Tibial nerve (tissue), 3 donors: ENCODE results near the gene SERPINA3.

Source experiments
- POLR2A ChIP-seq, 2 donors: fragments of 450-650 bp; IDR thresholded peaks; one replicate each; pipeline ENCODE4 v1.6.1; 2017; ENCODE audit warnings: antibody characterized with exemption in 2 of 2, mild to moderate bottlenecking in 2 of 2, moderate library complexity in 2 of 2
- TF ChIP-seq, protein P1 (sequence below), 5 experiments: fragments of 200-600 bp in 3 of 5; fragments of 450-650 bp in 2 of 5; sonication (generic) in 3 of 5; IDR thresholded peaks; one replicate each; pipeline ENCODE4 v1.5.1; 2016 to 2019; ENCODE audit warnings: antibody characterized with exemption in 5 of 5, mild to moderate bottlenecking in 3 of 5, moderate library complexity in 2 of 5

DNA sequence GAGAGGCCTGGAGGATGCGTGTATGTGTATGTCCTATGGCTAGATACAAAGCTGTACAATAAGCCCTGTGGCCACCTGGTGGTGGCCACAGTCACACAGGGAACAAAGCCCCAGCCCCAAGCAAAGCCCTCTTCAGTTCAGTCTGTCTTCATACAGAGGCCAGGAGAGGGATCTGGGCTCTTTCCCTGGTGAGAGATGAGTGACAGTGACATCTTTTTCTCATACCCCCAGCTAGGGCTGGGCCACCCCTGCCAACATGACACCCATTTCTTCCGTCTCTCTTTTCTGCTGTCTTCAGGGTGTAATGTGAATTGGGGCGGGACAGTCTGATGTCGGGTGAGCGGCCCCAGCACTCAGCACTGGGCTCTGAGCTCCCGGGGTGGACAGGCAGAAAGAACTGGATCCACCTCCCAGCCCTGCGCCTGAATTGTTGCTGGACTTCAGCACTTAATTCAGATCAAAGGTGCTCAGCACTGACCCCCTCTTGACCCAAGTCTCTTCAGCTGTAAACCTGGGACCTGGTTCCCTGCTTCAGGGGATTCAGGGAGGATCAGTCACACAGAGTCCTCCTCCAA is 59.8 kb downstream of the SERPINA3 start:
- TF ChIP-seq, protein P1, sequence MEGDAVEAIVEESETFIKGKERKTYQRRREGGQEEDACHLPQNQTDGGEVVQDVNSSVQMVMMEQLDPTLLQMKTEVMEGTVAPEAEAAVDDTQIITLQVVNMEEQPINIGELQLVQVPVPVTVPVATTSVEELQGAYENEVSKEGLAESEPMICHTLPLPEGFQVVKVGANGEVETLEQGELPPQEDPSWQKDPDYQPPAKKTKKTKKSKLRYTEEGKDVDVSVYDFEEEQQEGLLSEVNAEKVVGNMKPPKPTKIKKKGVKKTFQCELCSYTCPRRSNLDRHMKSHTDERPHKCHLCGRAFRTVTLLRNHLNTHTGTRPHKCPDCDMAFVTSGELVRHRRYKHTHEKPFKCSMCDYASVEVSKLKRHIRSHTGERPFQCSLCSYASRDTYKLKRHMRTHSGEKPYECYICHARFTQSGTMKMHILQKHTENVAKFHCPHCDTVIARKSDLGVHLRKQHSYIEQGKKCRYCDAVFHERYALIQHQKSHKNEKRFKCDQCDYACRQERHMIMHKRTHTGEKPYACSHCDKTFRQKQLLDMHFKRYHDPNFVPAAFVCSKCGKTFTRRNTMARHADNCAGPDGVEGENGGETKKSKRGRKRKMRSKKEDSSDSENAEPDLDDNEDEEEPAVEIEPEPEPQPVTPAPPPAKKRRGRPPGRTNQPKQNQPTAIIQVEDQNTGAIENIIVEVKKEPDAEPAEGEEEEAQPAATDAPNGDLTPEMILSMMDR (IDR thresholded peaks at IDR 0.05) = peak in 2 of 5 experiments; percentile 17 to 32
- no peak for TF ChIP-seq POLR2A (IDR thresholded peaks at IDR 0.05)
